BE2C (cell line): ENCODE measurements around the gene COX7A1.

Experiments
- DNase-seq: peaks from one replicate; pipeline ENCODE4 v3.0.0-alpha.2; 2020
- H3K27me3 ChIP-seq: fragments of 250-450 bp; sonication (Bioruptor Pico); 2 replicates; pipeline ENCODE4 v1.5.1; 2020; ENCODE audit warnings: mild to moderate bottlenecking
- H3K36me3 ChIP-seq: fragments of 250-450 bp; sonication (Bioruptor Pico); 2 replicates; pipeline ENCODE4 v1.5.1; 2020; ENCODE audit warnings: mild to moderate bottlenecking
- H3K4me1 ChIP-seq: fragments of 250-450 bp; sonication (Bioruptor Pico); 2 replicates; pipeline ENCODE4 v1.5.1; 2020
- H3K4me3 ChIP-seq: 2 replicates; pipeline ENCODE4 v1.5.1; 2011; ENCODE audit warnings: low read depth, low read length
- H3K9me3 ChIP-seq: fragments of 250-450 bp; sonication (Bioruptor Pico); 2 replicates; pipeline ENCODE4 v1.5.1; 2020
- CTCF ChIP-seq: IDR thresholded peaks from 2 replicates; pipeline ENCODE4 v1.5.1; 2012; ENCODE audit warnings: mild to moderate bottlenecking, low read depth, low read length

The COX7A1 gene

GRCh38 chr19:36106991-36107390 lies 45.3 kb downstream of the COX7A1 start:
- no peak for DNase-seq
- no peak overlapping the region for H3K4me3 ChIP-seq
- no peaks in the 10 kb centered on the region for H3K27me3 ChIP-seq
- peaks cover 39% of the 10 kb centered on the region for H3K36me3 ChIP-seq
- H3K9me3 ChIP-seq = no peaks in the 10 kb centered on the region
- no peak for TF ChIP-seq CTCF
- no peaks in the 10 kb centered on the region for H3K4me1 ChIP-seq

DNA sequence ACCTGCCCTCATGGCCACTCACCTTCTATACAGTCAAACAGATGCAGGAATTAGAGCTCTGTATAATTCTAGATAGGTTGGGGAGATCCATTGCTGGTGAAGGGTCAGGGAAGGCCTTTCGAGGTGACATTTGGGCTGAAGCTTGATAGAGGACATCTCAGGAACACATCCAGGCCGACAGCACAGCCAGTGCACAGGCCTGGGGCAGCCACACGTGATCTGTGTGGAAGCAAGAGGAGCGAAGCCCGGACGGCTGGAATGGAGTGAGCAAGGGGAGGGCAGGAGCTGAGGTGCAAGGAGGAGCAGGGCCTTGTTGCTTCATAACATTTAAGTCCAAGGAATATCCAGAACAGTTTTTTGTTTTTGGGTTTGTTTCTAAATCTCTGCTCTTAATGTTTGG lies 45.8 kb downstream of the COX7A1 start:
- Histone ChIP-seq H3K36me3 (peaks cover 43% of the 10 kb centered on the region), H3K9me3 (no peaks in the 10 kb centered on the region), H3K27me3 (no peaks in the 10 kb centered on the region), H3K4me3 (no peak overlapping the region), H3K4me1 (no peaks in the 10 kb centered on the region)
- TF ChIP-seq CTCF = no peak
- no peak for DNase-seq

DNA sequence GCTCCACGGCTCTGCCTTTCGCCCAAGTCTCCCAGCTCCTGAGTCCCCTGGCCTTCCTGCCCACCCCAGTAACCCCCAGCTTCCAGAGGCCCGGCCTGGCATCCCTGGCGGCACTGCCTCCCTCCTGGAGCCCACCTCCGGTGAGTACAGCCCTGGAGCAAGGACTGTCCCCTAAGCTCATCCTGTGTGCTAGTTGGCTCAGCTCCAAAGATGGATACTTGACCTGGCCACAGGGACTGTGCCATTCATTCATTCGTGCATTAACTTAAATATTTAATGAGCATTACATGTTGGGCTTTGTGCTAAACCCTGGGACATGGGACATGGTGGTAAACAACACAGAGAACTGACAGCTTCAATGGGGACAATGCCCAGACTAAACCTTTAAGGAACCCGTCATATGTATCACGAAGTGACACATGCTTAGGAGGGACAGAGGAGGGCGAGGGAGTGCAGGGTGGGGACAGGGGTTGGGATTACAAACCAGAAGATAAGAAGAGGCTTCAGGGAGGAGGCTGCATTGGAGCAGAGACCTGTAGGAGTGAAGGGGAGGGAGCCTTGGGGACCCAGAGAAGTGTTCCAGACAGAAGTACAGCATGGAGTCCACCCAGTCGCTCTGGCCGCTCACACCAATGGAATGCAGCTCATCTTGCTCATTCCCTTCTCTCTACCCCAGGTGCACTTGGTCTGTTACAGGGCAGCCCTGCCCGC lies 48.2 kb downstream of the COX7A1 start:
- no peak overlapping the region for H3K4me3 ChIP-seq

GRCh38 chr19:36103040-36103626 lies 49.1 kb downstream of the COX7A1 start:
- no peaks in the 10 kb centered on the region for H3K27me3 ChIP-seq
- peaks cover 63% of the 10 kb centered on the region for H3K36me3 ChIP-seq
- no peak for DNase-seq
- no peaks in the 10 kb centered on the region for H3K9me3 ChIP-seq
- H3K4me3 ChIP-seq = no peak overlapping the region
- H3K4me1 ChIP-seq = no peaks in the 10 kb centered on the region
- no peak for TF ChIP-seq CTCF

More for the DNA sequence above, 48.2 kb downstream of the COX7A1 start:
- no peaks in the 10 kb centered on the region for H3K27me3 ChIP-seq
- H3K4me1 ChIP-seq = no peaks in the 10 kb centered on the region
- no peaks in the 10 kb centered on the region for H3K9me3 ChIP-seq
- TF ChIP-seq CTCF = no peak
- no peak for DNase-seq
- peaks cover 60% of the 10 kb centered on the region for H3K36me3 ChIP-seq

- peaks cover 71% of the 10 kb centered on the region for H3K36me3 ChIP-seq
- no peak for DNase-seq
- no peaks in the 10 kb centered on the region for H3K9me3 ChIP-seq
- H3K27me3 ChIP-seq = no peaks in the 10 kb centered on the region
- H3K4me1 ChIP-seq = no peaks in the 10 kb centered on the region
- no peak overlapping the region for H3K4me3 ChIP-seq
- no peak for TF ChIP-seq CTCF
Measured at GRCh38 chr19:36101550-36102327, 50.5 kb downstream of the COX7A1 start.
